Lower lobe of right lung (tissue), 2 donors: ENCODE results near the gene CHAF1A. TPM values are rescaled to one million over a fixed set of nuclear protein-coding genes. Genes with fewer than 3 reads are reported as not detected.

Experiments used
- ATAC-seq, 2 donors: fragments of 200-7000 bp; cut with Tn5 transposase; one replicate each; pipeline ENCODE4 v1.9.1; 2020 to 2022; ENCODE audit warnings: mild to moderate bottlenecking in 2 of 2, moderate library complexity in 2 of 2
- DNase-seq: peaks from one replicate; pipeline ENCODE4 v3.0.0-alpha.2; 2020
- H3K27ac ChIP-seq: fragments of 200-600 bp; one replicate; pipeline ENCODE4 v1.8.0; 2022
- H3K27me3 ChIP-seq: fragments of 200-600 bp; one replicate; pipeline ENCODE4 v1.8.0; 2022; ENCODE audit warnings: low read depth
- H3K36me3 ChIP-seq: fragments of 200-600 bp; one replicate; pipeline ENCODE4 v1.8.0; 2022; ENCODE audit warnings: mild to moderate bottlenecking
- H3K4me1 ChIP-seq: fragments of 200-600 bp; one replicate; pipeline ENCODE4 v1.8.0; 2022
- H3K4me3 ChIP-seq: fragments of 200-600 bp; one replicate; pipeline ENCODE4 v1.8.0; 2022; ENCODE audit warnings: mild to moderate bottlenecking
- H3K9me3 ChIP-seq: fragments of 200-600 bp; one replicate; pipeline ENCODE4 v1.8.0; 2022
- CTCF ChIP-seq: fragments of 200-600 bp; IDR thresholded peaks from one replicate; pipeline ENCODE4 v1.8.0; 2022; ENCODE audit warnings: antibody characterized with exemption, mild to moderate bottlenecking
- intact Hi-C: fragments of 100-400 bp; cut with DNase I; formaldehyde crosslinking; loops from one replicate; pipeline ENCODE4 v1.11.0; 2022
- total RNA-seq: library from RNA; stranded (reverse); fragmentation: NEBNext Ultra II Directional; extraction: Animal tissue kit (Norgen Biotek cat#: 25700); gene quantifications from one replicate; pipeline ENCODE4 v1.2.1, GENCODE V29; 2021
- donor health status: DM: no; HTN: yes; CAD: no; lungs with severe emphysema.

The CHAF1A gene
- total RNA-seq, 1 donor from 2014 or later = 7.2 TPM

GRCh38 chr19:4399812-4400134 lies 2.7 kb upstream of the CHAF1A start:
- Histone ChIP-seq H3K27me3 (no peaks in the 10 kb centered on the region), H3K4me1 (peaks cover 51% of the 10 kb centered on the region), H3K9me3 (no peaks in the 10 kb centered on the region), H3K36me3 (peaks cover 34% of the 10 kb centered on the region), H3K27ac (peak overlapping the region; percentile 94), H3K4me3 (peak overlapping the region; percentile 97)
- intact Hi-C loops = no loop called here
- DNase-seq (no peak), ATAC-seq (peak; percentile 44 to 47)
- no peak for TF ChIP-seq CTCF

GRCh38 chr19:4400135-4400936 lies 2.1 kb upstream of the CHAF1A start, which contains the start of gene SH3GL1:
Gene SH3GL1, minus strand, starts transcription at chr19:4400547. Its CDS starts 179 bp downstream, at chr19:4400368.
- peaks cover 28% of the 10 kb centered on the region for H3K36me3 ChIP-seq
- peak; percentile 82 to 94 for ATAC-seq
- peaks cover 51% of the 10 kb centered on the region for H3K4me1 ChIP-seq
- peak within 1 kb of the TSS; percentile 97 for H3K4me3 ChIP-seq
- H3K27me3 ChIP-seq = no peaks in the 10 kb centered on the region
- TF ChIP-seq CTCF = peak; percentile 81
- H3K9me3 ChIP-seq = no peaks in the 10 kb centered on the region
- intact Hi-C loops = no loop called here
- peak within 1 kb of the TSS; percentile 94 for H3K27ac ChIP-seq
- DNase-seq = peak; percentile 95

GRCh38 chr19:4401769-4402170 lies 670 bp upstream of the CHAF1A start:
- H3K27ac ChIP-seq = peak overlapping the region; percentile 80

GRCh38 chr19:4403005-4403761 lies 743 bp downstream of the CHAF1A start:
- intact Hi-C loops = no loop called here
- TF ChIP-seq CTCF = no peak
- H3K27ac ChIP-seq = peak overlapping the region; percentile 80

More at GRCh38 chr19:4401769-4402170, 670 bp upstream of the CHAF1A start:
- no peaks in the 10 kb centered on the region for H3K9me3 ChIP-seq
- peaks cover 15% of the 10 kb centered on the region for H3K36me3 ChIP-seq
- H3K27me3 ChIP-seq = no peaks in the 10 kb centered on the region
- peak overlapping the region; percentile 76 for H3K4me3 ChIP-seq
- peaks cover 46% of the 10 kb centered on the region for H3K4me1 ChIP-seq
- no peak for DNase-seq
- ATAC-seq = no peak
- intact Hi-C loops = no loop called here
- TF ChIP-seq CTCF = no peak

GRCh38 chr19:4405977-4406376 lies 3.5 kb downstream of the CHAF1A start:
- TF ChIP-seq CTCF = no peak
- Histone ChIP-seq H3K4me3 (no peak overlapping the region), H3K9me3 (no peaks in the 10 kb centered on the region), H3K4me1 (peaks cover 18% of the 10 kb centered on the region), H3K36me3 (peaks cover 10% of the 10 kb centered on the region), H3K27ac (no peak overlapping the region), H3K27me3 (no peaks in the 10 kb centered on the region)
- ATAC-seq (no peak), DNase-seq (no peak)
- intact Hi-C loops = no loop called here

More at GRCh38 chr19:4403005-4403761, 743 bp downstream of the CHAF1A start:
- Histone ChIP-seq H3K27me3 (no peaks in the 10 kb centered on the region), H3K9me3 (no peaks in the 10 kb centered on the region), H3K36me3 (peaks cover under 1% of the 10 kb centered on the region), H3K4me3 (peak overlapping the region; percentile 76), H3K4me1 (peaks cover 32% of the 10 kb centered on the region)
- ATAC-seq (no peak), DNase-seq (no peak)
